ENCODE measurements around the gene H2AZ2. TPM values are rescaled to one million over a fixed set of nuclear protein-coding genes. Genes with fewer than 3 reads are reported as not detected.

The H2AZ2 gene
- 100 to 1,000 TPM; 250 to 260 (median 259) TPM for polyA plus RNA-seq (ENCODE audit: insufficient read length in 3 of 3)

- DNase-seq (ENCODE audit: low read depth in 3 of 3, low spot score in 2 of 3), result peak; percentile 99 to 100 (median 99)
These were observed at the start of gene H2AZ2 for GRCh38 chr7:44847920-44848634. H2AZ2 (minus strand) TSS chr7:44848087; CDS start chr7:44847971, 116 bp downstream.

GRCh38 chr7:44897309-44897708, 49.4 kb upstream of the H2AZ2 start:
- DNase-seq (ENCODE audit: low read depth in 3 of 3, low spot score in 2 of 3), result no peak

DNA sequence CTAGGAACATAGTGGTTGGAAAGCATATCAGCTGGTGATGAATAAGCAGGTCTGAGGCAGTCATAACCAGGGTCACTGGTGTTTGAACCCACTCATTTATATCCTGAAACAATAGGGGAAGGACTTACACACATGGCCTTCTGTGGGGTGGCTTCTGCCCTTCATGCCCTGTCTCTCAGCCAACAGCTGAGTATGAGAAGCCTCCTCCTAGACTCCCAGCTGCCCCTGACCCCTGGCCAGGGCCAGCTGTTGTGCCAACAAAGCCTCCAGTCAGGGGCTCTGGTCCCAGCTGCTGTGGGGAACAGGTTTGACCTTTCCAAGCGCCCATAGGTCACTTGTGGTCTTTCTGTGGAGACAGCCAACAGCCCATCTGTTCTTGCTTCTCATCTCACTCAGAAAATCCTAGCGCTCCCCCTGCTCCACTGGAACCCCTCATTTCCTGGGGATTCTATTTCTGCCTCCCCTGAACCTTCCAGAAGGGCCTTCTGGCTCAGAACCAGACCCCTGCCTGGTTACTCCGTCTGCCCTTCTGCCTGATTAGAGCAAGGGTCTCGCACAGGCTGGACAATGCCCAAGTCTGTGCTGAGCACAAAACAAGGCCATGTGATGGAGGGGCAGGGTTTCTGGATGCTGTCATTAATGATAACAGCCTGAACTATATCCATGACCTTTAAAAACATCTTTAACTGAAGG, 47.1 kb upstream of the H2AZ2 start:
- no peak for DNase-seq (ENCODE audit: low read depth in 3 of 3, low spot score in 2 of 3)

DNA sequence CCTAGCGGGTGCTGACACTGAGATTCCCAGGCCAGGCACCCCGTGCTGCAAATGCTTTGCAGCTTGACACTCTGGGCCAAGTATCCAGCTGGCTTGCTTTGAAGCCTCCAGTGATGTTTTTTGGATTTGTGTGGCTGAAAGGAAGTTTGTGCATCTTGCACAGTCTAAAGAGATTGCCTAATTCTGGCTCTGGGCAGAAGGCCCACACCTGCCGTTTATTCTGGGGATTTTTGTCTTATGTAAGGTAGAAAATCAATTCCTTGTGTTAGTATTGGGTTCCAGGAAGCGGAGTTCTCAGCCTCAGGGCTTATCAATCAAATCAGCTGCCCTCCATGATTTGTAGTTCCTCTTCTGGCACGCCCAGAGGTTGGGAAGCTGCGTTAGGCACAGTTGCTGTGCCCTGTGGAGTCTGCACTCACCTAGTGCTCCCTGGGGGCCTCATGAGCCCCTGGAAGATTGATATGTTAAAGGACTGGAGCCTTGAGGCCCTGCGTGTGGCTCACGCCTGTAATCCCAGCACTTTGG, 45.9 kb upstream of the H2AZ2 start:
- DNase-seq (ENCODE audit: low read depth in 3 of 3, low spot score in 2 of 3), result no peak

- no peak for DNase-seq (ENCODE audit: low read depth in 3 of 3, low spot score in 2 of 3)
These were observed 43.9 kb upstream of the H2AZ2 start for GRCh38 chr7:44891791-44892190.

DNA sequence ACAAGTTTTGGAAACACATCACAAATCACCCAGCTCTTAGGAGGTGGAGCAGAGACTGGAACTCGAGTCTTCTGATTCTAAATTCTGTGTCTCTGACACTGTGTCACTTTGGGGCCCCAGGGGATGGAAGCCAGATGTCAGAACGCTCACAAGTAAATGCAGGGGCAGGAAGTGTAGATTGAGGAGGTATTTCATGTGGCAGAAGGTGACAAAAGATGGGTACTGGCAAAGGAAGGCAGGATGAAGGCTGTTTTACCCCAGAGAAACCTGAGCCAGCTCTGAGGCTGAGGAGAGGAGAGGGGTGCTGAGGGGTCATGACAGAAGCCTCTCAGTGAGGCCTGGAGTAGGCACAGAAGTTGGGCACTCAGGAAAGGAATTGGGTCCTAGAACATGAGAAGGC, 43.5 kb upstream of the H2AZ2 start:
- no peak for DNase-seq (ENCODE audit: low read depth in 3 of 3, low spot score in 2 of 3)

DNA sequence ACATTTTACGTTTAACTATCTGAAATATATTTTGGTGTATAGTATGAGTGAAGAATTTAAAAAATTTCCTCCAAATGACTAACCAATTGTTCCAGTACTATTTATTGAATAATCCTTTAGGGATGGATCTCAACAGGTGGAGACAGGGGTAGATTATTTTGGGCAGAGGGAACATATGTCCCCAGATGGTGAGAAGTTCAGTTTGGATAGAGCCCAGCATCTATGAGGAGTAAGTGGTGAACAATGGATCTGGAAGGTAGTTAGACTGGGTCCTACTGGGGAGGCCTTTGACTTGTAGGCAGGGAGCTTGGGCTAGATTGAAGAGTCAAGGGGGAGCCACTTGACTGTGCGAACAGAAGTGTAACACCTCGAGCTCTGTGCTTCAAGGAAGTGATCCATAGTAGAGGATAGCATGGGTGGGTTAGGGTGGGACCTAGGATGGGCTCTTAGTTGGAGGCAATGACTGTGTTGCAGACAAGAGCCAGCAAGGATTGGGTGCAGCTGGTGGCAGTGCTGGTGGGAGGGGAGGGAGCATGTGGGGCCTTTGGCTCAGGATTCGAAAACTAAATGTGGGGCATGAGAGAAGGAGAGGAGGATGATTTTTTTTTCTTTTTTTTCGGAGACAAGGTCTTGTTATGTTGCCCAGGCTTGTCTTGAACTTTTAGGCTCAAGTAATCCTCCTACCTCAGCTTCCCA, 41.3 kb upstream of the H2AZ2 start:
- DNase-seq (ENCODE audit: low read depth in 3 of 3, low spot score in 2 of 3), result no peak

DNA sequence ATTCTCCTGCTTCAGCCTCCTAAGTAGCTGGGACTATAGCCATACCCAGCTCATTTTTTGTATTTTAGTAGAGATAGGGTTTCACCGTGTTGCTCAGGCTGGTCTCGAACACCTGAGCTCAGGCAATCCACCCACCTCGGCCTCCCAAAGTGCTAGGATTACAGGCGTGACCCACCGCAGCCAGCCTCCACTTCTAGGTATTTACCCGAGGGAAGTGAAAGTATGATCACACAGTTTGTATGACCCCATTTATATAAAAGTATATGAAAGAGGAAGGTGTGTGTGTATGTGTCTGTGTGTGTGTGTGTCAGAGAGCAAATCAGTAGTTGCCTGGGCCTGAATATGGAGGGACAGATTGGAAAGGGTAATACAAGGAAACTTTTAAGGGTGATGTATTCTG, 39.4 kb upstream of the H2AZ2 start:
- DNase-seq (ENCODE audit: low read depth in 3 of 3, low spot score in 2 of 3), result no peak

- peak; percentile 81 to 88 (median 88) for DNase-seq (ENCODE audit: low read depth in 3 of 3, low spot score in 2 of 3)
These were observed 37.8 kb upstream of the H2AZ2 start, which contains the start of gene PURB for GRCh38 chr7:44885394-44886317. PURB (minus strand) TSS chr7:44885530; CDS start chr7:44885348, 182 bp downstream.

GRCh38 chr7:44884621-44885393, 36.9 kb upstream of the H2AZ2 start:
- DNase-seq (ENCODE audit: low read depth in 3 of 3, low spot score in 2 of 3), result peak in 1 of 3 donors; percentile 12

DNA sequence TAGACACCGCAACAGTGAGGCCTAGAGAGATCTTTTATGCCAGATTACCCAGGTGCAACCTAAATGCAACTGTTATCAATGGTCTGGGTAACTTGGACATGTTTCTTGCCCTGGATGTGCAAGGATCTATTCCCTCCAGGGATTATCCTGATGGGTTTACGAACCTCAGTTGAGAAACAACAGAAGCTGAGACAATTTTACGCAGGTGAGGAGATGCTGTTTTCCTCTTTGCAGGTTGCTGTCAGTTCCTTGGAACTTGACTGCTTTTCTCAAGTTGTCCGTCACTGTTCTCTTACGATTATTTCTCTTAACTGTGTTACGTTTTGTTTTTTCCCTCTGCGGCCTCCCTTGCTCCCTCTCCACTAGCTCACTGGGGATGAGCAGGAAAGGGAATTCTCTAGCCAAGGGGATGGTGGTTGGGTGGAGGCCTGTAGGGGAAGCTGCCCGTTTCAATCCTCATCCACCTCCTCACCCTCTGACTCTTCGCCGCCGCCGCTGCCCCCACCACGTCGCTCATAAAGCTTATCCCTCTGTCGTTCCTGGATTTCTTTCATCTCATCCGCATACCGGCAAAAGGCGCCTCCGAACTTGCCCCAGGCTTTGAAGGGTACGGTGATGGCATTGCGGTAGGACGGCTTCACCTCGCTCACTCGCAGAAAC, 36.2 kb upstream of the H2AZ2 start:
- DNase-seq (ENCODE audit: low read depth in 3 of 3, low spot score in 2 of 3), result no peak

- DNase-seq (ENCODE audit: low read depth in 3 of 3, low spot score in 2 of 3), result no peak
These were observed 35.0 kb upstream of the H2AZ2 start for GRCh38 chr7:44882899-44883298.

- no peak for DNase-seq (ENCODE audit: low read depth in 3 of 3, low spot score in 2 of 3)
These were observed 33.7 kb upstream of the H2AZ2 start for GRCh38 chr7:44881610-44882009.

GRCh38 chr7:44881066-44881600, 33.2 kb upstream of the H2AZ2 start:
- DNase-seq (ENCODE audit: low read depth in 3 of 3, low spot score in 2 of 3), result no peak

DNA sequence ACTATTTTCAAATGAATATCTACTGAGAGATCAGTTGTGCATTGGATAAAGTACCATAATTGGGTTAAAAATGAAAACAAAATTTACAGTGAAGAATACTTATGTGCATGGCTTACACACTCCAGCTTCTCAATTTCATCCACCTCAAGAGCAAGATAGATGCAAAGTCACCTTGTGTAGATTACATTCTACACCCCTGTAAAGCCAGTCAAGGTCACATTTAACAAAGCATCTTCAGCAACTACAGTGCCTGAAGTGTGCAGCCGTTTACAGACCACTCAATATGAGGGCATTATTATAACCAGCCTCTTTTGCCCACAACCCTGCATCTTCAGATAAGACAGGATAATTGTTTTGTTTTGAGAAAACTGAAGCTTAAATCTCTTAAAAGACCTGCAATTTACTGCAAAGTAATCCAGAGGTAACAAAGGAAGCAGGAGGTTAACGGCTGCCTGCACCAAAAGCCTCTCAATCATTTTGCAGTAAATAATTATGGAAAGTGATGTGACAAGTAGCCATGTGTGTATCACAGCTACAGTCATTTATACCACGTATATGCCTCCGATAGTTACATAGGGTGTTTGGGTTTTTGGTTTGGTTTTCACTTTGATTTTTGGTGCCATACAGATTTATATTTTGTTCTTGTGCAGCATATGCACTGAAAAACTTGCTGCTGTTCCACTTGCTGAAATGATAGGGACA, 32.6 kb upstream of the H2AZ2 start:
- no peak for DNase-seq (ENCODE audit: low read depth in 3 of 3, low spot score in 2 of 3)

- no peak for DNase-seq (ENCODE audit: low read depth in 3 of 3, low spot score in 2 of 3)
These were observed 28.5 kb upstream of the H2AZ2 start for GRCh38 chr7:44876393-44876792.

DNA sequence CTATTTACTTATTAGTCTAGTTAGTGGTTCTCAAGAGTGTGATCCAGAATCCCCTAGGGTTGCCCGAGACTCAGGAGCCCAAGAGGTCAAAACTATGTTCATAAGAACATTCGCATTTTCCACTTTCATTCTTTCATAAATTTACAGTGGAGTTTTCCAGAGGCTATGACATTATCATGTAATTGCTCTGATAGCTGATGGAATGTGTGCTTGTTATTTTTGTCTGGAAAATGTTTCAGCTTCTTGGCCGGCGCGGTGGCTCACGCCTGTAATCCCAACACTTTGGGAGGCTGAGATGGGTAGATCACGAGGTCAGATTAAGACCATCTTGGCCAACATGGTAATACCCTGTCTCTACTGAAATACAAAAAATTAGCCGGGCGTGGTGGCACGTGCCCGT, 27.4 kb upstream of the H2AZ2 start:
- no peak for DNase-seq (ENCODE audit: low read depth in 3 of 3, low spot score in 2 of 3)

GRCh38 chr7:44872787-44873186, 24.9 kb upstream of the H2AZ2 start:
- DNase-seq (ENCODE audit: low read depth in 3 of 3, low spot score in 2 of 3), result no peak
